ENCODE measurements around the gene TMEM39B.

The TMEM39B gene

DNA sequence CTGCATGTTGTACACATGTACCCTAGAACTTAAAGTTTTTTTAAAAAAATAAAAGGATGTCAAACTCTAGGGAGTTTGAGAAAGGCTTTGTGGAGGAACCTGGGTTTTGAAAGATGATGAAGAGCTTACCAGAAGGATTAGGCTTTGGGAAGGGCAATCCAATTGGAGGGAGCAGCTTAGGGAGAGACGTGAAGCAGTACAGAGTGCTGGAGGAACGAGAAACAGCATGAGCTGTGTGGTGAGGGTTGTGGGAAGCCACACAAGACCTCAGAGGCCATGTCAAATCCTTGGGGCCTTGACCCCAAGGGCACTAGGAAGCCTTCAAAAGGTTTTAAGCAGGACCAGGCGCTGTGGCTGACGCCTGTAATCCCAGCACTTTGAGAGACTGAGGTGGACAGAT, 26.7 kb downstream of the TMEM39B start:
- Histone ChIP-seq H3K4me1 (ENCODE audit: control insufficient read depth, insufficient read depth, low read length, poor library complexity, severe bottlenecking) (peaks cover 15% of the 10 kb centered on the region), H3K36me3 (ENCODE audit: control insufficient read depth, insufficient read depth, low read length) (peaks cover 81% of the 10 kb centered on the region), H3K9me3 (ENCODE audit: control insufficient read depth, low read length) (no peaks in the 10 kb centered on the region), H3K4me3 (ENCODE audit: extremely low read depth, insufficient read depth, low read length, poor library complexity, severe bottlenecking) (no peak overlapping the region), H3K27ac (ENCODE audit: low read depth, low read length, severe bottlenecking) (no peak overlapping the region)
- 88 to 95% methylated on average over 4 of the region's 4 CpGs for WGBS, 2 experiments (ENCODE audit: insufficient coverage in 2 of 2)

DNA sequence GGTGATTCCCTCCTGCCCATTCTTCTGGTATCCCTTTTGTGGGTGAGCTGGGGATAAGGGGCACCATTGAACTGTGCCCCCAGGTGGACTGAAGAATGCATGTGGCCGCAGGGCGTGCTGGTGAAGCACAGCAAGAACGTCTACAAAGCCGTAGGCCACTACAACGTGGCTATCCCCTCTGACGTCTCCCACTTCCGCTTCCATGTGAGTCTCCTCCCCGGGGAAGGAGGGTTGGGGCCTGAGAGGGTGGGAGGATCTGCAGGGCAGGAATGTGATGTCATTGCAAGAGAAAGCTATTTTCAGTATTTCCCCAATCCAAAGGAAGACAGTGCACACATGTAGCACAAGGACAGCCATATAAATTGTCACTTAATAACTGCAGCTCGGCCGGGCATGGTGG, 27.6 kb downstream of the TMEM39B start:
- no peak overlapping the region for H3K4me3 ChIP-seq (ENCODE audit: extremely low read depth, insufficient read depth, low read length, poor library complexity, severe bottlenecking)
- WGBS, 2 experiments (ENCODE audit: insufficient coverage in 2 of 2): 96% methylated on average over 8 to 9 of the region's 10 CpGs
- H3K9me3 ChIP-seq (ENCODE audit: control insufficient read depth, low read length): no peaks in the 10 kb centered on the region
- H3K4me1 ChIP-seq (ENCODE audit: control insufficient read depth, insufficient read depth, low read length, poor library complexity, severe bottlenecking): peaks cover 15% of the 10 kb centered on the region
- peak overlapping the region; percentile 16 for H3K27ac ChIP-seq (ENCODE audit: low read depth, low read length, severe bottlenecking)
- peaks cover 72% of the 10 kb centered on the region for H3K36me3 ChIP-seq (ENCODE audit: control insufficient read depth, insufficient read depth, low read length)

DNA sequence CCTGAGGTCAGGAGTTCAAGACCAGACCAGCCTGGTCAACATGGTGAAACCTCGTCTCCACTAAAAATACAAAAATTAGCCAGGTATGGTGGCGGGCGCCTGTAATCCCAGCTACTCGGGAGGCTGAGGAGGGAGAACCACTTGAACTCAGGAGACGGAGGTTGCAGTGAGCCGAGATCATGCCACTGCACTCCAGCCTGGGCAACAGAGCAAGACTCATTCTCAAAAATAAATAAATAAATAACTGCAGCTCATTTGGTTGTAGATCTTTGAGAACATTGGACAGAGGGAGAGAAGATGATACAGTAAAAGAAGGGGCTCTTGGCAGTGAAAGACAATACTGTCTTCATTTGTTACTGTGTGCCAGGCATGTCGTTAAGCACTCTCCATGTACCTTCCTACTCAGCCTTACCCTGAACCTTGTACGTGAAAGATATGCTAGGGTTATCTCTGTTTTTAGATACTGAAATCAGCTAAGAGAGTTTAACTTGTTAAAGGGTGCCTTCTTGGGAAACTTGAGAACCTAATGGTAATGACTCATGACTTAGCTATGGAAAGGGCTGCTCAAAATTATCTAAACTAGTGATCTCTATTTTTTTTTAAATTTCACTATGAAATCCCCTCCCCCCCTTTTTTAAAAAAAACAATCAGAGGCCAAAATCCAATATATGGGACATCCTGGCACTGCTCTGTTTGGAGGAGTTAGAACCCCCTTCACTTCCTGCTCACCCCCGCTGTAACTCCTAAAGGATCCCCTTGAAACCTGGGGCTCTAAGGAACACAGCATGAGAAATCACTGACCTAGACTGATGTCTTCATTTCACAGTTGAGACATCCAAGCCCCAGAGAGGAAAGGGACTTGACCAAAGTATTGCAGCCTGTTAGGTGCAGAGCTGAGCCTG, 28.3 kb downstream of the TMEM39B start:
- H3K36me3 ChIP-seq (ENCODE audit: control insufficient read depth, insufficient read depth, low read length): peaks cover 65% of the 10 kb centered on the region
- H3K9me3 ChIP-seq (ENCODE audit: control insufficient read depth, low read length): no peaks in the 10 kb centered on the region
- H3K4me3 ChIP-seq (ENCODE audit: extremely low read depth, insufficient read depth, low read length, poor library complexity, severe bottlenecking): no peak overlapping the region
- H3K4me1 ChIP-seq (ENCODE audit: control insufficient read depth, insufficient read depth, low read length, poor library complexity, severe bottlenecking): peaks cover 15% of the 10 kb centered on the region
- 96 to 100% methylated on average over 3 to 4 of the region's 9 CpGs for WGBS, 2 experiments (ENCODE audit: insufficient coverage in 2 of 2)
- peak overlapping the region; percentile 68 for H3K27ac ChIP-seq (ENCODE audit: low read depth, low read length, severe bottlenecking)

DNA sequence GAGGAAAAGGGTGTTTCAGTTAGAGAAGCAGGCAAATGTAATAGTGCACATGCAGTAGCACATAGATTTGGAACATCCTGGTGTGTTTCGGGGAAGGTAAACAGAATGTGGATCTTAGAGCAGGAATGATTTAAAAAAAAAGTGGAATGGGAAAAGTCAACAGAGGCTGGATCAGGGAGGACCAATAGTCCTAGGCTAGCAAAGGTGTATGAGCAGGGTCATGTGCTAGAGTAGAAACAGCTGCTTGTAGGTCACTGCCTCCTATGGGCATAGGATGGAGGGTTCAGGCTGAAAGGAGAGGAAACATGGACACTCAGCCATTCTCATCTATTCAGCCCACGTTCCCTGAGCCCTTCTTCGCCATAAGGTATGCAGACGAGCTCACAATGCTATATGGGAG, 31.4 kb downstream of the TMEM39B start:
- WGBS, 2 experiments (ENCODE audit: insufficient coverage in 2 of 2): 90 to 95% methylated on average over 1 of the region's 4 CpGs

DNA sequence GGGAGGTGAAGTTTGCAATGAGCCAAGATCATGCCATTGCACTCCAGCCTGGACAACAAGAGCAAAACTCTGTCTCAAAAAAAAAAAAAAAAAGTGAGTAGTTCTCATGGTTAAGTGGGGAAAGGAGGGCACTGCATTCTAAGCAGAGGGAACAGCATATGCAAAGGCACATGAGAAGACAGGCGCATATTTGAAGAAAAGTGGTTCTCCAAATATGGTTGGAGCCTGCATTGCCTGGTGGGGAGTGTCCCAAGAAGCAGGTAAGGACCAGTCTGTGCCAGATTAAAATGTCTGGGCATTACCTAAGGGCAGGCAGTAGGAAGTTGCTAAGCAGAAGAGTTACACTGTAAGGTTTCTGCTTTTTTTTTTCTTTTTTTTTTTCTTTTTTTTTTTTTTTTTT, 32.6 kb downstream of the TMEM39B start:
- Histone ChIP-seq H3K27ac (ENCODE audit: low read depth, low read length, severe bottlenecking) (no peak overlapping the region), H3K4me1 (ENCODE audit: control insufficient read depth, insufficient read depth, low read length, poor library complexity, severe bottlenecking) (peaks cover 11% of the 10 kb centered on the region), H3K4me3 (ENCODE audit: extremely low read depth, insufficient read depth, low read length, poor library complexity, severe bottlenecking) (no peak overlapping the region), H3K9me3 (ENCODE audit: control insufficient read depth, low read length) (no peaks in the 10 kb centered on the region), H3K36me3 (ENCODE audit: control insufficient read depth, insufficient read depth, low read length) (peaks cover 26% of the 10 kb centered on the region)
- WGBS, 2 experiments (ENCODE audit: insufficient coverage in 2 of 2): 80 to 92% methylated on average over 1 of the region's 1 CpG

More for the DNA sequence above, 31.4 kb downstream of the TMEM39B start:
- H3K4me3 ChIP-seq (ENCODE audit: extremely low read depth, insufficient read depth, low read length, poor library complexity, severe bottlenecking): no peak overlapping the region
- H3K36me3 ChIP-seq (ENCODE audit: control insufficient read depth, insufficient read depth, low read length): peaks cover 35% of the 10 kb centered on the region
- no peak overlapping the region for H3K27ac ChIP-seq (ENCODE audit: low read depth, low read length, severe bottlenecking)
- H3K9me3 ChIP-seq (ENCODE audit: control insufficient read depth, low read length): no peaks in the 10 kb centered on the region
- H3K4me1 ChIP-seq (ENCODE audit: control insufficient read depth, insufficient read depth, low read length, poor library complexity, severe bottlenecking): peaks cover 18% of the 10 kb centered on the region

DNA sequence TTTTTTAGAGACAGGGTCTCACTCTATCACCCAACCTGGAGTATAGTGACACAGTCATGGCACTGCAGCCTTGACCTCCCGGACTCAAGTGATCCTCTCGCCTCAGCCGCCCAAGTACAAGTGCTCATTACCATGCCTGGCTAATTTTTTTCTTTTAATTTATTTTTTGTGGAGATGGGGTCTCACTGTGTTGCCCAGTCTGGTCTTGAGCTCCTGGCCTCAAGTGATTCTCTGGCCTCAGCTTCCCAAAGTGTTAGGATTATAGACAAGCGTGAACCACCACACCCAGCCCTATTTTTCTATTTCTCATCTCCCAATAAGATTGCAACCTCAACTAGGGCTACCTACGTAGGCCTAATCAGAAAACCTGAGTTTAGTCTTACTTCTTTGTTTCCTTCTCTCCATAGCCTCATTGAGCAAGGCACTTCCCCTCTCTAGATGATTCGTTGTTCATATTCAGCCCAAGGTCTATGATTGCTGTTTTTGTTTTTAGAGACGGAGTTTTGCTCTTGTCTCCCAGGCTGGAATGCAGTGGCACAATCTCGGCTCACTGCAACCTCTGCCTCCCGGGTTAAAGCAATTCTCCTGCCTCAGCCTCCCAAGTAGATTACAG, 34.0 kb downstream of the TMEM39B start:
- 94 to 96% methylated on average over 7 to 8 of the region's 9 CpGs for WGBS, 2 experiments (ENCODE audit: insufficient coverage in 2 of 2)
- Histone ChIP-seq H3K4me3 (ENCODE audit: extremely low read depth, insufficient read depth, low read length, poor library complexity, severe bottlenecking) (no peak overlapping the region), H3K36me3 (ENCODE audit: control insufficient read depth, insufficient read depth, low read length) (peaks cover 24% of the 10 kb centered on the region), H3K9me3 (ENCODE audit: control insufficient read depth, low read length) (no peaks in the 10 kb centered on the region), H3K4me1 (ENCODE audit: control insufficient read depth, insufficient read depth, low read length, poor library complexity, severe bottlenecking) (peaks cover 3% of the 10 kb centered on the region), H3K27ac (ENCODE audit: low read depth, low read length, severe bottlenecking) (no peak overlapping the region)

DNA sequence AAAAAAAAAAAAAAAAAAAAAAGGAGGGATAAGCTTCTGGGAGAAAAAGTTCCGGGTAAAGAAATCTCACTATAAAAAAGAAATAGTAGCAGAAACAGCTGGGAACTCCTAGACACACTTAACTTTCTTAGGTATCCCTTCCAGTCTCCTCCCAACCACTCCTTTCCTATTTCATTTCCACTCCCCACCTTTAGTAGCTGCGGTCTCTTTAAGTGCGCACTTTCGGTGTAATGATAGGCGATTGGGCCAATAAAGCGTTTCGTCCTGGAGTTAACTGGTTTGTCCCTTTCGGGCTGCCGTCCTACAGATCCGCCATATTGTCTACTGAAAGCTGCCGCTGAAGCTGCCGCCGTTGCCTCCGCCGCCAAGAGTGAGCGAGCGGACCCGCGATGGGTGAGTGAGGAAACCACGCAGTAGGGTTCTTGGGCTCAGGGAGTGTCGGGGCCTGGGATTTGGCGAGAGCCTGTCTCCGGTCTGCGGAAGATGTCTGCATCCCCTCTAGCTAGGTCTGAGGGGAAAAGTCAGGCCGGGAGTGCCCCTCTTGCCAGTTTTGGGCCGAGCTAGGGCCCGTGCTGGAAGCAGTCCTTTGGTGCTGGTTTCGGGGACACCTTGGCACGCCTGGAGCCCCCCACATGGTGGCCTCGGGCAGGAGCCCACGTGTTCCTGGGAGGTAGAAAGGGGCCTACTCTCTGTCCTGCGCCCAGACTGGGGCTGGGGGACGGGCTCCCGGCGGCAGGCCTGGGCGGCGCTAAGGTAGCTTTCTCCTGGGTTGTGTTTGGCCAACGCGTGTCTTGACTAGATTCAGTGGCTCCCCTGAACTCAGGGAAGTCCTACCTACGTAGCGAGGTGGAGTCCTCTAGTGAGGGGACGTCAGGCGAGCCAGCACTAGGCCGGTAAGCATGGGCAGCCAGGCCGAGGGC, 35.3 kb downstream of the TMEM39B start, which contains the start of gene KPNA6:
Gene KPNA6, plus strand, starts transcription at position 315 of the 920 bp plus-strand sequence. Its CDS starts 75 bp downstream, at position 390.
- 0 to 1% methylated on average over 39 to 43 of the region's 45 CpGs for WGBS, 2 experiments (ENCODE audit: insufficient coverage in 2 of 2)
- H3K27ac ChIP-seq (ENCODE audit: low read depth, low read length, severe bottlenecking): peak within 1 kb of the TSS; percentile 71
- H3K4me1 ChIP-seq (ENCODE audit: control insufficient read depth, insufficient read depth, low read length, poor library complexity, severe bottlenecking): peaks cover 3% of the 10 kb centered on the region
- H3K36me3 ChIP-seq (ENCODE audit: control insufficient read depth, insufficient read depth, low read length): peaks cover 17% of the 10 kb centered on the region
- H3K9me3 ChIP-seq (ENCODE audit: control insufficient read depth, low read length): no peaks in the 10 kb centered on the region
- H3K4me3 ChIP-seq (ENCODE audit: extremely low read depth, insufficient read depth, low read length, poor library complexity, severe bottlenecking): peak within 1 kb of the TSS; percentile 82

DNA sequence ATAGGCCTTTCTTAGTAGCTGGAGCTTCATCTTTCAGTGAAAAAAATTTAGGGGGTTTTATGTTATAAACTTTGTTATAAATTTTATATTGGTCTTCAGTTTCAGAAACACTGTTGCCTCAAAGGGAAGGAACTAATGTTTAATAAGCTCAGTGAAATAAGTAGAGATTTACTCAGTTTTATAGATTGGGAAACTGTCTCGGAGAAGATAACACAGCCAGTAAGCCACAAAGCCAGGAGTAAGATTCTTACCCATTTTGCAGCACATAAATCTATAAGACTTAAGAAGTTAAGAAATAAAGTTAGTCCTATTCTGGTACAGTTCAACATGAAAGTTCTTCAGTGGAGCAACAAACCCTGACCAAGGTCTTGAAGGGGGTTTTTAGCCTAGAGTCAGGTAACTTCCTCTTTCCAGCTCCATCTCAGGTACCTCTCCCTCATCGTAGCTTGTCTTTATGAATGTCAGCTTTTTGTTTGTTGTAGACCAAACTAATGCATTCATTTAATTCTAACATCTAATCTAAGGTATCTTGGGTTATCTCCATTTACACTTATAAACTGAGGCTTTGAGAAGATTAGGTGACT, 38.4 kb downstream of the TMEM39B start:
- Histone ChIP-seq H3K4me3 (ENCODE audit: extremely low read depth, insufficient read depth, low read length, poor library complexity, severe bottlenecking) (no peak overlapping the region), H3K27ac (ENCODE audit: low read depth, low read length, severe bottlenecking) (no peak overlapping the region), H3K9me3 (ENCODE audit: control insufficient read depth, low read length) (no peaks in the 10 kb centered on the region), H3K36me3 (ENCODE audit: control insufficient read depth, insufficient read depth, low read length) (peaks cover 21% of the 10 kb centered on the region), H3K4me1 (ENCODE audit: control insufficient read depth, insufficient read depth, low read length, poor library complexity, severe bottlenecking) (peaks cover 3% of the 10 kb centered on the region)
- whole genome bisulfite sequencing, 2 experiments (ENCODE audit: insufficient coverage in 2 of 2): no CpG with 5 or more reads among the region's 2 CpGs

DNA sequence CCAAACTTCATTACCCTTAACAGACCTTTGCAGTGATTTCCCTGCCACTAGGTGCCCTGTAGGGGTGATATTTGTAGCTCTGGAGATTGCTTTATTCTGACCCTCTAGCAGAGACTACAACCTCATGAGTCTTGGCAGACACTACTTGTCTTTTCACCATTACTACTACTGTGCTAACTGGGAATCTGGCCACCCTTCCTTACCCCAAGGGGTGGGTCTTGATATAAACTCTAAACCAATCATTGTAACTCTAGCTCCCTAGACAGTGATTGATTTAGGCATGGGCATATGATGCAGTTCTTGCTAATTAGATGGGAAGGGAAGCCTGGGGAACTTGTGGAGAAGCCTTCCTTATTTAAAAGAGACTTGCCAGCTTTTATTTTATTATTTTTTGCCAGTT, 39.0 kb downstream of the TMEM39B start:
- Histone ChIP-seq H3K36me3 (ENCODE audit: control insufficient read depth, insufficient read depth, low read length) (peaks cover 28% of the 10 kb centered on the region), H3K27ac (ENCODE audit: low read depth, low read length, severe bottlenecking) (no peak overlapping the region), H3K9me3 (ENCODE audit: control insufficient read depth, low read length) (no peaks in the 10 kb centered on the region), H3K4me1 (ENCODE audit: control insufficient read depth, insufficient read depth, low read length, poor library complexity, severe bottlenecking) (peaks cover 9% of the 10 kb centered on the region), H3K4me3 (ENCODE audit: extremely low read depth, insufficient read depth, low read length, poor library complexity, severe bottlenecking) (no peak overlapping the region)

DNA sequence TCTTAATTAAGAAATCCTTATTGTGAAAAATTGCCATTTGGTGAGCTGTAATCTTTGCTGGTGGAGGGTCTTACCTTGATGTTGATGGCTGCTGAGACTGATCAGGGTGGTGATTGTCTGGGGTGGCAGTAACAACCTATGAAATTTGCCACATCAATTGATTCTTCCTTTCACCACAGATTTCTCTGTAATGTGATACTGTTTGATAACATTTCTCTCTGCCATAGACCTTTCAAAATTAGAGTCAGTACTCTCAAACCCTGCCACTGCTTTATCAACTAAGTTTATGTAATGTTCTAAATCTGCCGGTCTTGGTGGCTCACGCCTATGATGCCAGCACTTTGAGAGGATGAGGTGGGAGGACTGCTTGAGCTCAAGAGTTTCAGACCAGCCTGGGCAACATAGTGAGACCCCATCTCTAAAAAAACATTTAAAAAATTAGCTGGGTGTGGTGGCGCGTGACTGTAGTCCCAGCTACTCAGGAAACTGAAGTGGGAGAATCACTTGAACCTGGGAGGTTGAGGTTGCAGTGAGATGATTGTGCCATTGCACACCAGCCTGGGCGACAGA, 40.2 kb downstream of the TMEM39B start:
- no peak overlapping the region for H3K4me3 ChIP-seq (ENCODE audit: extremely low read depth, insufficient read depth, low read length, poor library complexity, severe bottlenecking)
- no peaks in the 10 kb centered on the region for H3K9me3 ChIP-seq (ENCODE audit: control insufficient read depth, low read length)
- no peak overlapping the region for H3K27ac ChIP-seq (ENCODE audit: low read depth, low read length, severe bottlenecking)
- peaks cover 10% of the 10 kb centered on the region for H3K4me1 ChIP-seq (ENCODE audit: control insufficient read depth, insufficient read depth, low read length, poor library complexity, severe bottlenecking)
- H3K36me3 ChIP-seq (ENCODE audit: control insufficient read depth, insufficient read depth, low read length): peaks cover 31% of the 10 kb centered on the region
- WGBS, 2 experiments (ENCODE audit: insufficient coverage in 2 of 2): 96 to 100% methylated on average over 2 to 4 of the region's 5 CpGs

Measured in mesodermal cell (in vitro differentiated cells).